A673 (cell line): Measurements from ENCODE around the gene ESD.

Source experiments
- CTCF ChIP-seq: fragments of 300-800, 200-600 bp; sonication (generic); conservative IDR thresholded peaks from 2 replicates; pipeline ENCODE4 v1.5.1; 2017; ENCODE audit warnings: low read depth, mild to moderate bottlenecking, antibody characterized with exemption, low read length, moderate library complexity, mixed read lengths
- EZH2 ChIP-seq: fragments of 200-600 bp; sonication (generic); IDR thresholded peaks from 2 replicates; pipeline ENCODE4 v1.6.1; 2017; ENCODE audit warnings: borderline replicate concordance, low read depth, mild to moderate bottlenecking, mixed read lengths, antibody characterized with exemption, low read length; ENCODE audit not compliant: poor library complexity, severe bottlenecking

GRCh38 chr13:46735425-46735824 lies 61.5 kb downstream of the ESD start:
- TF ChIP-seq CTCF (no peak), EZH2 (no peak)
